K562 (cell line): ENCODE results near the gene GALNT9.

ENCODE experiments used
- BHLHE40 ChIP-seq: IDR thresholded peaks from 2 replicates; pipeline ENCODE4 v1.6.1; 2011; ENCODE audit warnings: low read length, improper control_type of control experiment
- CC2D1A ChIP-seq: fragments of 450-650 bp; IDR thresholded peaks from 2 replicates; pipeline ENCODE4 v1.6.1; 2017; ENCODE audit warnings: mild to moderate bottlenecking
- CTCF ChIP-seq, 3 experiments: IDR thresholded peaks in 2 of 3; conservative IDR thresholded peaks in 1 of 3; 2 replicates each; pipeline ENCODE4 v1.5.1; 2011 to 2012; ENCODE audit warnings: low read length in 3 of 3, mild to moderate bottlenecking in 3 of 3, control low read depth in 2 of 3, improper control_type of control experiment in 1 of 3, inconsistent platforms in 1 of 3, low read depth in 1 of 3, mixed read lengths in 1 of 3, moderate library complexity in 1 of 3; ENCODE audit not compliant: insufficient read depth in 2 of 3
- E2F5 ChIP-seq: sonication (generic); formaldehyde crosslinking; IDR thresholded peaks from 2 replicates; pipeline ENCODE4 v1.8.0; 2022; ENCODE audit warnings: mild to moderate bottlenecking, missing genetic modification reagents
- ELK1 ChIP-seq: sonication (generic); formaldehyde crosslinking; IDR thresholded peaks from 2 replicates; pipeline ENCODE4 v1.8.1; 2022; ENCODE audit warnings: missing genetic modification reagents
- KAT7 ChIP-seq: sonication (generic); formaldehyde crosslinking; IDR thresholded peaks from 2 replicates; pipeline ENCODE4 v1.8.0; 2022; ENCODE audit warnings: missing genetic modification reagents, mild to moderate bottlenecking, borderline replicate concordance
- MXI1 ChIP-seq: IDR thresholded peaks from 2 replicates; pipeline ENCODE4 v1.6.1; 2011; ENCODE audit warnings: low read depth, mild to moderate bottlenecking, improper control_type of control experiment, low read length
- POLR2A ChIP-seq: fragments of 450-650 bp; conservative IDR thresholded peaks from 2 replicates; pipeline ENCODE4 v1.6.1; 2016
- TEAD2 ChIP-seq: fragments of 450-650 bp; IDR thresholded peaks from 2 replicates; pipeline ENCODE4 v1.6.1; 2016; ENCODE audit warnings: missing genetic modification characterization, control low read depth, missing compliant biosample characterization
- USF2 ChIP-seq: sonication (generic); formaldehyde crosslinking; IDR thresholded peaks from 2 replicates; pipeline ENCODE4 v1.5.0; 2020; ENCODE audit warnings: missing genetic modification reagents
- ZNF561 ChIP-seq: fragments of 450-650 bp; formaldehyde crosslinking; conservative IDR thresholded peaks from 2 replicates; pipeline ENCODE4 v1.4.0; 2020; ENCODE audit warnings: mild to moderate bottlenecking, moderate library complexity

GRCh38 chr12:132275110-132275531 is 54.3 kb downstream of the GALNT9 start:
- TF ChIP-seq BHLHE40 (no peak), CTCF (IDR thresholded peaks at IDR 0.05 in 2 of 3, conservative IDR thresholded peaks at IDR 0.05 in 1 of 3; ENCODE audit: insufficient read depth in 2 of 3, low read depth in 1 of 3, low read length in 3 of 3) (no peak), MXI1 (no peak), ZNF561 (CRISPR knock-in tag) (no peak), ELK1 (CRISPR knock-in tag) (no peak), TEAD2 (no peak), USF2 (no peak), POLR2A (no peak), E2F5 (CRISPR knock-in tag) (no peak), CC2D1A (no peak), KAT7 (CRISPR knock-in tag) (no peak)
